PFSK-1 (cell line): ENCODE measurements around the gene GOLGA2.
A peak's percentile ranks its signal among the peaks of the same experiment; 100 is the strongest.

Experiments
- FOXP2 ChIP-seq: optimal IDR thresholded peaks from 2 replicates; pipeline ENCODE3; 2011; ENCODE audit warnings: borderline replicate concordance, control low read depth, inconsistent platforms; ENCODE audit not compliant: insufficient read depth; ENCODE audit errors: extremely low read length, extremely low read depth
- POLR2AphosphoS5 ChIP-seq: IDR thresholded peaks from 2 replicates; pipeline ENCODE4 v1.6.1; 2012; ENCODE audit warnings: low read depth, mild to moderate bottlenecking, control low read depth, low read length, moderate library complexity
- SIN3A ChIP-seq: IDR thresholded peaks from 2 replicates; pipeline ENCODE4 v1.6.1; 2012; ENCODE audit warnings: mild to moderate bottlenecking, low read length, moderate library complexity, borderline replicate concordance; ENCODE audit not compliant: insufficient read depth
- TAF1 ChIP-seq: IDR thresholded peaks from 2 replicates; pipeline ENCODE4 v1.6.1; 2012; ENCODE audit warnings: low read length, control low read depth, borderline replicate concordance; ENCODE audit not compliant: insufficient read depth
- TF ChIP-seq, protein P1 (sequence below), 2 experiments: IDR thresholded peaks; 2 replicates each; pipeline versions ENCODE4 v1.6.1 to v1.8.0; 2011 to 2012; ENCODE audit warnings: low read depth in 2 of 2, low read length in 2 of 2, control low read depth in 1 of 2, inconsistent platforms in 1 of 2, mild to moderate bottlenecking in 1 of 2, moderate library complexity in 1 of 2; ENCODE audit not compliant: insufficient read depth in 1 of 2

The GOLGA2 gene

GRCh38 chr9:128279088-128280073 is 3.6 kb upstream of the GOLGA2 start:
- TF ChIP-seq POLR2AphosphoS5: 0 out of 2 replicates have a peak, but pooled peaks have one; percentile 37

- TF ChIP-seq POLR2AphosphoS5: no peak
- TF ChIP-seq TAF1: peak; percentile 33; the same call in 1 of the 2 replicates
These were observed 915 bp upstream of the GOLGA2 start for GRCh38 chr9:128276574-128277270.

DNA sequence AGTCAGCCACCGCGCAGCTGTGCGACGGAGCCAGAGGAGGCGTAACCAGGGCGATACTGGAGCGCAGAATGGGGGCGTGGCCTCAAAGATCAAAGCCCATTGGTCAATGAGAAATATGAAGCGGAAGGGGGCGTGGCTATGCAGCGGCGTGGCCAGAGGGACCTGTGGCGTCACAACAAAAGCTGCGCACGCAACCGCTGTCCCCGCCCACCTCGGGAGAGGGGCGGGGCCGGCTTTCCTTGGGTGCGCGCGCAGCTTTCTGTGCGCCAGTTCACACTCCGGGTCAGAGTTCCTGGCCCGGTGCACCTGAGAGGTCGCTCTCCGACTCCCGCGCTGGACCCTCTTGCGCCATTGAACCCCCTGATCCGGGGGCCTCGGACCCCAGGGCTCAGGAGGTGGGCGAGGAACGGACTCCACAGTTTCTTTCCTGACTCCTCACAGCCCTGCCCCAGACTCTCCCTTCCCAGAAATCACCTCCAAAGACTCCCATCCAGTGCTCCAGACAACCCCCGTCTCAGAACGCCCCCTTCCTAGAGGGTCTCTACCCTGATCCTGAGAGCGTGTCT is 284 bp upstream of the GOLGA2 start, which contains the start of gene SWI5:
Gene SWI5 (plus strand): TSS at position 269 of the 566 bp plus-strand sequence.
- TF ChIP-seq SIN3A (no peak), POLR2AphosphoS5 (peak; percentile 96), FOXP2 (no peak), TAF1 (peak; percentile 79; the same call in 1 of the 2 replicates)
- TF ChIP-seq, protein P1, sequence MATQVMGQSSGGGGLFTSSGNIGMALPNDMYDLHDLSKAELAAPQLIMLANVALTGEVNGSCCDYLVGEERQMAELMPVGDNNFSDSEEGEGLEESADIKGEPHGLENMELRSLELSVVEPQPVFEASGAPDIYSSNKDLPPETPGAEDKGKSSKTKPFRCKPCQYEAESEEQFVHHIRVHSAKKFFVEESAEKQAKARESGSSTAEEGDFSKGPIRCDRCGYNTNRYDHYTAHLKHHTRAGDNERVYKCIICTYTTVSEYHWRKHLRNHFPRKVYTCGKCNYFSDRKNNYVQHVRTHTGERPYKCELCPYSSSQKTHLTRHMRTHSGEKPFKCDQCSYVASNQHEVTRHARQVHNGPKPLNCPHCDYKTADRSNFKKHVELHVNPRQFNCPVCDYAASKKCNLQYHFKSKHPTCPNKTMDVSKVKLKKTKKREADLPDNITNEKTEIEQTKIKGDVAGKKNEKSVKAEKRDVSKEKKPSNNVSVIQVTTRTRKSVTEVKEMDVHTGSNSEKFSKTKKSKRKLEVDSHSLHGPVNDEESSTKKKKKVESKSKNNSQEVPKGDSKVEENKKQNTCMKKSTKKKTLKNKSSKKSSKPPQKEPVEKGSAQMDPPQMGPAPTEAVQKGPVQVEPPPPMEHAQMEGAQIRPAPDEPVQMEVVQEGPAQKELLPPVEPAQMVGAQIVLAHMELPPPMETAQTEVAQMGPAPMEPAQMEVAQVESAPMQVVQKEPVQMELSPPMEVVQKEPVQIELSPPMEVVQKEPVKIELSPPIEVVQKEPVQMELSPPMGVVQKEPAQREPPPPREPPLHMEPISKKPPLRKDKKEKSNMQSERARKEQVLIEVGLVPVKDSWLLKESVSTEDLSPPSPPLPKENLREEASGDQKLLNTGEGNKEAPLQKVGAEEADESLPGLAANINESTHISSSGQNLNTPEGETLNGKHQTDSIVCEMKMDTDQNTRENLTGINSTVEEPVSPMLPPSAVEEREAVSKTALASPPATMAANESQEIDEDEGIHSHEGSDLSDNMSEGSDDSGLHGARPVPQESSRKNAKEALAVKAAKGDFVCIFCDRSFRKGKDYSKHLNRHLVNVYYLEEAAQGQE (IDR thresholded peaks at IDR 0.05; ENCODE audit: insufficient read depth in 1 of 2, low read depth in 2 of 2, low read length in 2 of 2): no peak

- no peak for TF ChIP-seq TAF1
- TF ChIP-seq, protein P1 (IDR thresholded peaks at IDR 0.05; ENCODE audit: insufficient read depth in 1 of 2, low read depth in 2 of 2, low read length in 2 of 2): no peak
- TF ChIP-seq SIN3A: no peak
- no peak for TF ChIP-seq FOXP2
- no peak for TF ChIP-seq POLR2AphosphoS5
These were observed 1.6 kb downstream of the GOLGA2 start for GRCh38 chr9:128274245-128274644.

- TF ChIP-seq FOXP2: no peak
- no peak for TF ChIP-seq POLR2AphosphoS5
- no peak for TF ChIP-seq SIN3A
- TF ChIP-seq, protein P1 (IDR thresholded peaks at IDR 0.05; ENCODE audit: insufficient read depth in 1 of 2, low read depth in 2 of 2, low read length in 2 of 2): no peak
- no peak for TF ChIP-seq TAF1
These were observed 4.3 kb downstream of the GOLGA2 start for GRCh38 chr9:128271512-128271911.

GRCh38 chr9:128271112-128271511 is 4.7 kb downstream of the GOLGA2 start:
- no peak for TF ChIP-seq TAF1
- TF ChIP-seq SIN3A: no peak
